H9 (cell line): ENCODE measurements around the gene GPATCH3. TPM values are rescaled to one million over a fixed set of nuclear protein-coding genes. Genes with fewer than 3 reads are reported as not detected.

Source experiments
- DNase-seq: peaks from one replicate; pipeline ENCODE4 v3.0.0-alpha.2; 2017
- H2AFZ ChIP-seq: one replicate; pipeline ENCODE4 v1.6.1; 2013; ENCODE audit warnings: mild to moderate bottlenecking, low read length, control low read depth, moderate library complexity
- H2AK5ac ChIP-seq: 2 replicates; pipeline ENCODE4 v1.6.1; 2013; ENCODE audit warnings: low read length, control low read depth, mixed read lengths; ENCODE audit not compliant: insufficient read length
- H2BK120ac ChIP-seq: one replicate; pipeline ENCODE4 v1.6.1; 2013; ENCODE audit warnings: low read depth, mild to moderate bottlenecking, low read length, control low read depth, inconsistent platforms; ENCODE audit not compliant: poor library complexity, severe bottlenecking
- H2BK12ac ChIP-seq: 2 replicates; pipeline ENCODE4 v1.6.1; 2013; ENCODE audit warnings: low read length, control low read depth, mixed read lengths, low read depth; ENCODE audit not compliant: insufficient read length
- H2BK15ac ChIP-seq: 2 replicates; pipeline ENCODE4 v1.6.1; 2013; ENCODE audit warnings: low read depth, low read length, control low read depth
- H2BK20ac ChIP-seq: one replicate; pipeline ENCODE4 v1.6.1; 2013; ENCODE audit warnings: low read depth, mild to moderate bottlenecking, low read length, control low read depth, inconsistent platforms; ENCODE audit not compliant: poor library complexity, severe bottlenecking
- H2BK5ac ChIP-seq: 2 replicates; pipeline ENCODE4 v1.6.1; 2013; ENCODE audit warnings: low read length, control low read depth, mixed read lengths; ENCODE audit not compliant: insufficient read length
- H3K14ac ChIP-seq: 2 replicates; pipeline ENCODE4 v1.6.1; 2013; ENCODE audit warnings: low read length, control low read depth; ENCODE audit not compliant: insufficient read depth
- H3K18ac ChIP-seq: 2 replicates; pipeline ENCODE4 v1.6.1; 2013; ENCODE audit warnings: low read depth, mild to moderate bottlenecking, mixed read lengths, low read length, control low read depth; ENCODE audit not compliant: insufficient read length
- H3K23ac ChIP-seq: 2 replicates; pipeline ENCODE4 v1.6.1; 2013; ENCODE audit warnings: low read length, control low read depth, mixed read lengths, low read depth; ENCODE audit not compliant: insufficient read length
- H3K23me2 ChIP-seq: 2 replicates; pipeline ENCODE4 v1.6.1; 2013; ENCODE audit warnings: low read depth, mild to moderate bottlenecking, mixed read lengths, low read length, control low read depth; ENCODE audit not compliant: insufficient read length, poor library complexity, severe bottlenecking
- H3K27ac ChIP-seq: 2 replicates; pipeline ENCODE4 v1.5.1; 2013; ENCODE audit warnings: low read length, control low read depth, mixed read lengths, low read depth; ENCODE audit not compliant: insufficient read length
- H3K27me3 ChIP-seq: 2 replicates; pipeline ENCODE4 v1.6.1; 2013; ENCODE audit warnings: low read length, control low read depth, inconsistent platforms; ENCODE audit not compliant: insufficient read depth
- H3K4ac ChIP-seq: 2 replicates; pipeline ENCODE4 v1.6.1; 2013; ENCODE audit warnings: low read depth, mild to moderate bottlenecking, control low read depth, inconsistent platforms, low read length, moderate library complexity
- H3K4me1 ChIP-seq: 2 replicates; pipeline ENCODE4 v1.6.1; 2013; ENCODE audit warnings: low read length, control low read depth, inconsistent platforms; ENCODE audit not compliant: insufficient read depth
- H3K4me2 ChIP-seq: 2 replicates; pipeline ENCODE4 v1.6.1; 2013; ENCODE audit warnings: low read length, control low read depth, mixed read lengths; ENCODE audit not compliant: insufficient read length, insufficient read depth
- H3K56ac ChIP-seq: 2 replicates; pipeline ENCODE4 v1.6.1; 2013; ENCODE audit warnings: low read depth, mild to moderate bottlenecking, mixed read lengths, low read length, control low read depth; ENCODE audit not compliant: insufficient read length
- H3K79me1 ChIP-seq: 2 replicates; pipeline ENCODE4 v1.6.1; 2013; ENCODE audit warnings: low read depth, mild to moderate bottlenecking, moderate library complexity, low read length, control low read depth, inconsistent platforms; ENCODE audit not compliant: insufficient read depth, poor library complexity, severe bottlenecking
- H3K79me2 ChIP-seq: 2 replicates; pipeline ENCODE4 v1.6.1; 2013; ENCODE audit warnings: low read length, control low read depth, inconsistent platforms; ENCODE audit not compliant: insufficient read depth
- H3K9ac ChIP-seq: 2 replicates; pipeline ENCODE4 v1.6.1; 2013; ENCODE audit warnings: low read length, control low read depth, mixed read lengths; ENCODE audit not compliant: insufficient read length; ENCODE audit errors: extremely low read depth
- H3K9me3 ChIP-seq: one replicate; pipeline ENCODE4 v1.6.1; 2013; ENCODE audit warnings: low read depth, low read length, inconsistent platforms; ENCODE audit not compliant: control insufficient read depth
- H3T11ph ChIP-seq: one replicate; pipeline ENCODE4 v1.6.1; 2013; ENCODE audit warnings: mild to moderate bottlenecking, low read length, control low read depth, inconsistent platforms
- H4K20me1 ChIP-seq: one replicate; pipeline ENCODE4 v1.6.1; 2013; ENCODE audit not compliant: control insufficient read depth, insufficient read length, insufficient read depth
- H4K5ac ChIP-seq: 2 replicates; pipeline ENCODE4 v1.6.1; 2013; ENCODE audit warnings: low read depth, mild to moderate bottlenecking, mixed read lengths, low read length, control low read depth; ENCODE audit not compliant: insufficient read length
- H4K8ac ChIP-seq: replicated peaks from 2 replicates; pipeline ENCODE4 v1.6.1; 2013; ENCODE audit warnings: low read length, control low read depth, mixed read lengths, low read depth; ENCODE audit not compliant: insufficient read length
- H4K91ac ChIP-seq: 2 replicates; pipeline ENCODE4 v1.6.1; 2013; ENCODE audit warnings: low read depth, mild to moderate bottlenecking, moderate library complexity, mixed read lengths, low read length, control low read depth; ENCODE audit not compliant: insufficient read length
- H3K27ac Mint-ChIP-seq, 3 experiments: 2 replicates in 2 of 3; 3 replicates in 1 of 3; pipeline ENCODE4 v1.8.0; 2020 to 2021; ENCODE audit warnings: mixed read lengths in 3 of 3, mild to moderate bottlenecking in 1 of 3, moderate library complexity in 1 of 3
- H3K27me3 Mint-ChIP-seq: 2 replicates; pipeline ENCODE4 v1.8.0; 2021; ENCODE audit warnings: low read depth, mild to moderate bottlenecking, moderate library complexity, mixed read lengths
- H3K36me3 Mint-ChIP-seq, 3 experiments: 2 replicates in 2 of 3; 3 replicates in 1 of 3; pipeline ENCODE4 v1.8.0; 2020 to 2021; ENCODE audit warnings: low read depth in 3 of 3, mixed read lengths in 3 of 3; ENCODE audit not compliant: insufficient read depth in 1 of 3
- H3K4me1 Mint-ChIP-seq, 2 experiments: 2 replicates each; pipeline ENCODE4 v1.8.0; 2020; ENCODE audit warnings: mixed read lengths in 2 of 2
- H3K4me3 Mint-ChIP-seq, 2 experiments: 2 replicates in 1 of 2; 3 replicates in 1 of 2; pipeline ENCODE4 v1.8.0; 2020 to 2021; ENCODE audit warnings: mild to moderate bottlenecking in 2 of 2, mixed read lengths in 2 of 2, moderate library complexity in 1 of 2
- H3K9me3 Mint-ChIP-seq, 2 experiments: 2 replicates in 1 of 2; 3 replicates in 1 of 2; pipeline ENCODE4 v1.8.0; 2020; ENCODE audit warnings: mild to moderate bottlenecking in 2 of 2, mixed read lengths in 2 of 2, moderate library complexity in 1 of 2
- WGBS: extraction: QIAGEN DNeasy Blood & Tissue Kit; methylation state at CpG from one replicate; pipeline ENCODE4 v1.1.7; 2013; ENCODE audit warnings: missing lambda C conversion rate, low lambda C conversion rate, mixed read lengths; ENCODE audit not compliant: insufficient read length; ENCODE audit errors: extremely low coverage; 5-methylcytosine and 5-hydroxymethylcytosine counted together
- total RNA-seq: library from RNA; stranded (reverse); gene quantifications from 2 replicates; pipeline ENCODE4 v1.2.1, GENCODE V29; 2021
- TF ChIP-seq, protein P1 (sequence below): fragments of 200-600 bp; sonication (generic); conservative IDR thresholded peaks from 3 replicates; pipeline ENCODE4 v1.8.0; 2021; ENCODE audit warnings: antibody characterized with exemption, mild to moderate bottlenecking

The GPATCH3 gene
- total RNA-seq, 1 experiment from 2014 or later = 19.4 TPM

DNA sequence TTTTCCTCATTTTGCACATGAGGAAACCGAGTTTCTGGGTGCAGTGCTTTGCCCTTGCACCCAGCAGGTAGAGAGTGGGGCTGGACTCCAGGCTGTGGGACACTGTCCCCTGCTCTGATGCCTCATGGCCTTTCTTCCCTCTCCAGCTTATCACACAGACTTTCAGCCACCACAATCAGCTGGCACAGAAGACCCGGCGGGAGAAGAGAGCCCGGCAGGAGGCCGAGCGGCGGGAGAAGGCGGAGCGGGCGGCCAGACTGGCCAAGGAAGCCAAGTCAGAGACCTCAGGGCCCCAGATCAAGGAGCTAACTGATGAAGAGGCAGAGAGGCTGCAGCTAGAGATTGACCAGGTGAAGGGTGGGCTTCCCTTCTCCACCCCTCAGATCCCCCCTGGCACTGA lies 41.0 kb upstream of the GPATCH3 start:
- H3K23ac ChIP-seq = no peak overlapping the region
- no peak overlapping the region for H2AK5ac ChIP-seq
- H2AFZ ChIP-seq = no peak overlapping the region
- H3K9ac ChIP-seq = no peak overlapping the region
- H3K23me2 ChIP-seq = no peaks in the 10 kb centered on the region
- H4K8ac ChIP-seq = no peak overlapping the region
- no peaks in the 10 kb centered on the region for H4K20me1 ChIP-seq
- H3K4me1 Mint-ChIP-seq = peaks cover 0 to 4% of the 10 kb centered on the region in 2 experiments; a peak in 1 of 4 replicates
- no peak overlapping the region for H3K27ac ChIP-seq
- no peak overlapping the region for H2BK120ac ChIP-seq
- no peak for DNase-seq
- no peaks in the 10 kb centered on the region for H3K27me3 Mint-ChIP-seq
- H2BK12ac ChIP-seq = no peak overlapping the region
- H3K9me3 ChIP-seq = no peaks in the 10 kb centered on the region
- H3K4me1 ChIP-seq = no peaks in the 10 kb centered on the region
- H3K36me3 Mint-ChIP-seq = peaks cover 39 to 80% (median 62%) of the 10 kb centered on the region in 3 experiments; a peak in 6 of 7 replicates
- no peak overlapping the region for H3K18ac ChIP-seq
- no peaks in the 10 kb centered on the region; the same call in 1 of the 2 replicates for H3K79me2 ChIP-seq
- no peak overlapping the region for H2BK20ac ChIP-seq
- H3K4ac ChIP-seq = no peak overlapping the region
- no peaks in the 10 kb centered on the region for H3K9me3 Mint-ChIP-seq
- H3K14ac ChIP-seq = no peak overlapping the region
- no peak overlapping the region for H3T11ph ChIP-seq
- no peak overlapping the region for H4K91ac ChIP-seq
- no peak overlapping the region for H3K4me2 ChIP-seq
- H3K79me1 ChIP-seq = no peaks in the 10 kb centered on the region
- H4K5ac ChIP-seq = no peak overlapping the region
- TF ChIP-seq, protein P1, sequence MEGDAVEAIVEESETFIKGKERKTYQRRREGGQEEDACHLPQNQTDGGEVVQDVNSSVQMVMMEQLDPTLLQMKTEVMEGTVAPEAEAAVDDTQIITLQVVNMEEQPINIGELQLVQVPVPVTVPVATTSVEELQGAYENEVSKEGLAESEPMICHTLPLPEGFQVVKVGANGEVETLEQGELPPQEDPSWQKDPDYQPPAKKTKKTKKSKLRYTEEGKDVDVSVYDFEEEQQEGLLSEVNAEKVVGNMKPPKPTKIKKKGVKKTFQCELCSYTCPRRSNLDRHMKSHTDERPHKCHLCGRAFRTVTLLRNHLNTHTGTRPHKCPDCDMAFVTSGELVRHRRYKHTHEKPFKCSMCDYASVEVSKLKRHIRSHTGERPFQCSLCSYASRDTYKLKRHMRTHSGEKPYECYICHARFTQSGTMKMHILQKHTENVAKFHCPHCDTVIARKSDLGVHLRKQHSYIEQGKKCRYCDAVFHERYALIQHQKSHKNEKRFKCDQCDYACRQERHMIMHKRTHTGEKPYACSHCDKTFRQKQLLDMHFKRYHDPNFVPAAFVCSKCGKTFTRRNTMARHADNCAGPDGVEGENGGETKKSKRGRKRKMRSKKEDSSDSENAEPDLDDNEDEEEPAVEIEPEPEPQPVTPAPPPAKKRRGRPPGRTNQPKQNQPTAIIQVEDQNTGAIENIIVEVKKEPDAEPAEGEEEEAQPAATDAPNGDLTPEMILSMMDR = no peak
- WGBS = no CpG with 5 or more reads among the region's 10 CpGs
- H3K27ac Mint-ChIP-seq = no peak overlapping the region
- no peak overlapping the region for H2BK5ac ChIP-seq
- no peak overlapping the region for H3K56ac ChIP-seq
- H3K4me3 Mint-ChIP-seq = no peak overlapping the region
- no peak overlapping the region for H2BK15ac ChIP-seq
- H3K27me3 ChIP-seq = no peaks in the 10 kb centered on the region
